ENCODE data around the gene RIMS4.

The RIMS4 gene

DNA sequence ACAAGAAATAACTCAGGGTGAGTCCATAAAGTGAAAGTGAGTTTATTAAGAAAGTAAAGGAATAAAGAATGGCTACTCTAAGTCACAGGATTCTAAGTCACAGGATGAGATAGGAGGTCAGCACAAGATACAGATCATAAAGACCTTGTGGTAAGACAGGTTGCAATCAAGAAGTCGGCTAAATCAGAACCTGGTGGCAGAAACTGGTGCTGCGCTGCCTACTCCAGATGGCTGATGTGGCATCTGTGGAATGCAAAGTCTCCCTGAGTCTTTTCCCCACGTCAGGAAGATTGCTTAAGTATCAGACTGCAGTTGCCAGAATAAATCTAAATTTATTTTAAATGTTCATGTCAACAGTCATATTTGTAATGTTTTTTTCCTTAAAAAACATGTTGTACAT is 75.4 kb downstream of the RIMS4 start:
- Mint-ChIP-seq H3K27ac (no peak overlapping the region), H3K9me3 (peaks cover 0 to 13% of the 10 kb centered on the region in 2 donors), H3K4me3 (no peak overlapping the region), H3K4me1 (peaks cover 45% of the 10 kb centered on the region), H3K27me3 (no peaks in the 10 kb centered on the region)
- ATAC-seq (no peak), DNase-seq (no peak)

DNA sequence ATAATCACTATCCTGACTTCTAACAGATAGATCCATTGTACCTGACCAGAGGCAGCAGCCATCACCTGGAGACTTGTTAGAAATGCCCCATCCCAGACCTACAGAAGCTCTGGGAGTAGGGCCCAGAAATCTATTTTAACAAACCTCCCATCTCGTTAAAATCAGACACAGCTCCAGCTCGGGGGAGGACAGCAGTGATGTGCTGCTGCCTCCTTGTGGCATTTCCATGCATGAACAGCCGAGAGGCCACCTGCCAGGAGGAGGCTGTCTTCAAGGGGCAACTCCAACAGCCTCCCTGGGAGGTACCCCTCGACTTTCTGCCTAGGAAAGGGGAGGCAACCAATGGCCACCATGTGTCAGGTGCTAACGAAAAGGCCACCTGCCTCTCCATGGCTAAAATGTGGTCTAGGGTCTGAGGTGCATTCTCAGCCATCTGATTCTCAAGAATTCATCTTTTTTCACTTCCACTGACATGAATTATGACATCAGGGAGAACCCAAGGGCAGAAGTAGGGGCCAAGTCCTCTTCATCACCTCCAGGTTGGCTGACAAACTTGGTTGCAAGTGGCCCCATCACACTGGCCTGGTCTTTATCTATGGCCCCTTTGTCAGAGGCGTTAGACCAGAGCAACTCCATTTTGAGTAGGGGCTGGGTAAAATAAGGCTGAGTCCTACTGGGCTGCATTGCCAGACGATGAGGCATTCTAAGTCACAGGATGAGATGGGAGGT is 76.8 kb downstream of the RIMS4 start:
- H3K27ac Mint-ChIP-seq: peak overlapping the region in 1 of 2 donors; percentile 39
- peak; percentile 75 for ATAC-seq
- H3K27me3 Mint-ChIP-seq: no peaks in the 10 kb centered on the region
- H3K9me3 Mint-ChIP-seq: peaks cover 0 to 13% of the 10 kb centered on the region in 2 donors
- H3K4me1 Mint-ChIP-seq: peaks cover 38% of the 10 kb centered on the region
- H3K4me3 Mint-ChIP-seq: peak overlapping the region in 1 of 2 donors; percentile 36
- DNase-seq: peak; percentile 62 to 71

DNA sequence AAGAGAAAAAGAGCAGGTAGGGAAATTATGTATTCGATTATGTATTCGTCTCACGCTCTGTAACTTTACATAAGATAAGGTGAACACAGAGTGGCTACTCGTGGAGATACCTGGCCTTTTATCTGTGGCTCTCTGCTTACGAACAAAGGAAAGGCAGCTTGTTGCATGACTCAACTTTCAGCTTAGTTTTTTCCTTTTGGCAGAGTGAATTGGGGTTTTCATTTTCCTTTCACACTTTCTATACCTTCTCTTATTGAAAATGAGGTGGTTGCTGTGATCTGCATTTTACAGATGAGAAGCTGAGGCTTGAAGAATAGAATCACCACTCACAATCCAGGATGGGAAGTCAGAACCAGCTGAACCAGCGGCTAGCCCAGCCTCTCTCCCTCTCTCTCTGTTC is 78.0 kb downstream of the RIMS4 start:
- peaks cover 37% of the 10 kb centered on the region for H3K4me1 Mint-ChIP-seq
- H3K27ac Mint-ChIP-seq: peak overlapping the region in 1 of 2 donors; percentile 30
- DNase-seq (no peak), ATAC-seq (peak; percentile 39)
- H3K9me3 Mint-ChIP-seq: peaks cover 0 to 13% of the 10 kb centered on the region in 2 donors
- peak overlapping the region; percentile 17 to 47 for H3K4me3 Mint-ChIP-seq
- H3K27me3 Mint-ChIP-seq: no peaks in the 10 kb centered on the region

DNA sequence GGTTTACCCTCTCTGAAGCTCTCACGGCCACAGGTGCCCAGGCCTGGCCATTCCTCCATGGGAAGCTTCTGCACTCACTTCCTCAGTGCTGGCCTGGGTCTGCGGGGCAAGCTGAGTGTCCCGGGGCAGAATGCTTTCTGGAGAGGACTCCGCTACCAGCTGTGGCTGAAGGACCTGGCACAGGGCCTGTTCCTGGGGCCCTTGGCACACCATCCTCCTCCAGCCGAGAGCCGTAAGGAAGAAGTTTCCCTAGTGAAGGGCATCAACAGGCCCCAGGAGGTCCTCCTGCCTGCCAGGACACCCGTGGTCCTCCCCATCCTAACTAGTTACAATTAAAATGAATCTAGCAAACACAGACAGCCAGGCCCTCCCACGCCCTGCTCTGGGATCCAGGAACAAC is 78.7 kb downstream of the RIMS4 start:
- H3K27me3 Mint-ChIP-seq: no peaks in the 10 kb centered on the region

DNA sequence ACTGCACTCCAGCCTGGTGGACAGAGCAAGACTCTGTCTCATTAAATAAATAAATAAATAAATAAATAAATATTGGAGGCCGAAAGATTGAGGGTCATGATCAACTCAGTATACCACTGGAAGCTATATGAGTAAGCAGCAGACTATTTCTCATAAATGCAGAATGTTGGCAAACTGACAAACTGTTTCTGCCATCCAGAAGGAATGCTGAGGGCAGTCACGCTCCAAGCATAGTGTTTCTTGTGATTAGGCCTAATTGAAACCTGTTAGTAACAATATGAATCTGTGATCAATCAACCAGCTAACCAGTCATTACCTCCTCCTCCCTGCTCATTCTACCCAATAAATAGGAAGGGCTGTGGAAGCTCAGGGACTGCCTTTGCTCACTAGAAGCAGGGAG is 79.9 kb downstream of the RIMS4 start:
- Mint-ChIP-seq H3K4me1 (peaks cover 23% of the 10 kb centered on the region), H3K27ac (no peak overlapping the region), H3K27me3 (no peaks in the 10 kb centered on the region), H3K4me3 (no peak overlapping the region), H3K9me3 (no peaks in the 10 kb centered on the region)
- ATAC-seq (no peak), DNase-seq (no peak)

More for the DNA sequence above, 78.7 kb downstream of the RIMS4 start:
- ATAC-seq (no peak), DNase-seq (no peak)
- Mint-ChIP-seq H3K27ac (no peak overlapping the region), H3K9me3 (peaks cover 0 to 8% of the 10 kb centered on the region in 2 donors), H3K4me3 (no peak overlapping the region), H3K4me1 (peaks cover 33% of the 10 kb centered on the region)

DNA sequence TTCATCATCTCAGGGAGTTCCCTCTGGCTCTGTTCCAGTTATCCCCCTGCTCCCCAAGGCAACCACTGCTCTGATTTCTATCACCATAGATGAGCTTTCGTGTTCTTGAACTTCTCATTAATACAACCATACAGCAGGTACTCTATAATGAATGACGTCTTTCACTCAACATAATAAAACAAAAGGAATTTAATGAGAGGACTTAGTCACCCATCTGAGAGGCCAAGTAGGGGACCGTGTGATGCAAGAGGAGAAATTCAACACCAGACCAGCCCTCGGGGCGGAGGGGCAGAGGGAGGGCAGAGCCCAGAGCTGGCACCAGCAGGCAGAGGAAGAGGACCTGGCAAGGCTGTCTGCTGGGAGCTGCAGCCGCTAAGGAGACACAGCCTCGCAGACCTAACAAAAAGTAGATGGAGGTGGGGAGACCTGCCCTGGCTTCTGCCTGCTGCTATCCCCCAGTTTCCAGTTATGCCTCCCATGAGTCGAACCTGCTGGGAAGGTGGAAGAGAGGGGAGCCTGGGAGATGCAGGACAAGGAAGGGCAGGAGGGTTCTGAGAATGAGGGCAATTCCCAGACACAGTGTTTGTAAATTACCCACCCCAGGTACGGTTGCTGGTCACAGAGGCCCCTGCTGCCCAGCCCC is 81.4 kb downstream of the RIMS4 start:
- ATAC-seq (no peak), DNase-seq (no peak)
- no peaks in the 10 kb centered on the region for H3K27me3 Mint-ChIP-seq
- H3K27ac Mint-ChIP-seq: no peak overlapping the region
- peaks cover 23% of the 10 kb centered on the region for H3K4me1 Mint-ChIP-seq
- no peak overlapping the region for H3K4me3 Mint-ChIP-seq
- H3K9me3 Mint-ChIP-seq: no peaks in the 10 kb centered on the region

DNA sequence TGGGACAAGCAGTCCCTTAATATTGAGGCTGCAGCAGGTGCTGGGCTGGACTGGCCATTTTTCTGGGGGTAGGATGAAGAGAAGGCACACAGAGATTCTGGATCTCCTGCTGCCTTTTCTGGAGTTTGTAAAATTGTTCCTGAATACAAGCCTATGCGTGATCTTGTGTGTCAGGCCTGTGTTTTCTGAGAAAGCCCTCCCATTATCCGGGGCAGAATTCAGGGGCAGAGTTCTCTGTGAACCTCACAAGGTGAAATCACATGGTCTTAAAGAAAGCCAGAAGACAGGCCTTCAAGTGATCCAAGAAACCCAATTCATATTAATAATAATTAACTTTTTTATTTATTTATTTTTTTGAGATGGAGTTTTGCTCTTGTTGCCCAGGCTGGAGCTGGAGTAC is 82.7 kb downstream of the RIMS4 start:
- Mint-ChIP-seq H3K27me3 (no peaks in the 10 kb centered on the region), H3K27ac (no peak overlapping the region), H3K4me3 (no peak overlapping the region), H3K4me1 (peaks cover 17% of the 10 kb centered on the region), H3K9me3 (no peaks in the 10 kb centered on the region)
- no peak for DNase-seq
- no peak for ATAC-seq

DNA sequence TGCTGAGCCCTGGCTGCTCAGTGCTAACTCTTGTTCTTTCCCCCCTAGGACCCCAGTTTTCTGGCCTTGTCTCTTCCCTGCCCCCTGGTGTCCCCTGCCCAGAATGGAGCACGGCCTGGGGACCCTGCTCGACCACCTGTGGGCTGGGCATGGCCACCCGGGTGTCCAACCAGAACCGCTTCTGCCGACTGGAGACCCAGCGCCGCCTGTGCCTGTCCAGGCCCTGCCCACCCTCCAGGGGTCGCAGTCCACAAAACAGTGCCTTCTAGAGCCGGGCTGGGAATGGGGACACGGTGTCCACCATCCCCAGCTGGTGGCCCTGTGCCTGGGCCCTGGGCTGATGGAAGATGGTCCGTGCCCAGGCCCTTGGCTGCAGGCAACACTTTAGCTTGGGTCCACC is 83.3 kb downstream of the RIMS4 start:
- H3K4me1 Mint-ChIP-seq: peaks cover 11% of the 10 kb centered on the region
- DNase-seq: no peak
- no peaks in the 10 kb centered on the region for H3K9me3 Mint-ChIP-seq
- no peak overlapping the region for H3K4me3 Mint-ChIP-seq
- no peak for ATAC-seq
- no peaks in the 10 kb centered on the region for H3K27me3 Mint-ChIP-seq
- no peak overlapping the region for H3K27ac Mint-ChIP-seq

DNA sequence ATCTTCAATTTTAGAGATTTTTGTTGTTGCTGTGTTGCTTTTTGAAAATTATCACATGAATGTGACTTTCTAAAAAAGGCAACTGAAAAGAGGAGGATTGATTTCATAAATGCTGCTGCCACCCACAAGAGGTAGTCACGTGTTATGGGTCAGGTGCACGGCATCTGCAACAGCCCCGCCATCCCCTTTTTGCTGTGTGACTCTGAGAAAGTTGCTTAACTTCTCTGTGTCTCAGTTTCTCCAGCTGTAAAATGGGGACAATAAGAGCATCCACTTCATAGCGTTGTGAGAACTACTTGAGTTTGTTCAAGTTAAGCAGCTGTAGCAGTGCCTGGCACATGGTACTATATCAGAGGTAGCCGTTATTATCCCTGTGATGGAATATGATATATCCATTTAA is 84.5 kb downstream of the RIMS4 start:
- H3K4me1 Mint-ChIP-seq: peaks cover 5% of the 10 kb centered on the region
- H3K27me3 Mint-ChIP-seq: no peaks in the 10 kb centered on the region
- DNase-seq (no peak), ATAC-seq (no peak)
- H3K4me3 Mint-ChIP-seq: no peak overlapping the region
- H3K27ac Mint-ChIP-seq: no peak overlapping the region
- no peaks in the 10 kb centered on the region for H3K9me3 Mint-ChIP-seq

DNA sequence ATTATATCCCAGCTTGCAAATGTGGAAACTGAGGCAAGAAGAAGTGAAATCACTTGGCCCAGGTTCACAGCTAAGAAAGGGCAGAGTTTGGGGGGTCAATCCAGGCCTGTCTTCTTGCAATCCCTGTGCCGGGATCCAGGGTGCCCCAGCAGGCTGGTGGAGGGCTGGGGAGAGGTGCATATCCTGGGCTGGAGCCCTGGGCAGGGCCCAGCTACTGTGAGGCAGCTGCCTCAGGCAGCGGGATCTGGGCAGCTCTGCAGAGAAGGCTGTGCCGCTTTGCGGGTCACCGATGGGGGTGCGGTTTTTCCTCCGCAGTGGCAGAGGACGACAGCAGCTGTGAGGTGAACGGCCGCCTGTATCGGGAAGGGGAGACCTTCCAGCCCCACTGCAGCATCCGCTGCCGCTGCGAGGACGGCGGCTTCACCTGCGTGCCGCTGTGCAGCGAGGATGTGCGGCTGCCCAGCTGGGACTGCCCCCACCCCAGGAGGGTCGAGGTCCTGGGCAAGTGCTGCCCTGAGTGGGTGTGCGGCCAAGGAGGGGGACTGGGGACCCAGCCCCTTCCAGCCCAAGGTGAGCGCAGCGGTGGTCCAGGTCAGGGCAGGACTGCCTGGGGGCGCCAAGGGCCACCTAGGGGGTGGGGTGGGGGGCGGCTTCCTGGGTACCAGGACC is 85.8 kb downstream of the RIMS4 start:
- Mint-ChIP-seq H3K4me1 (peaks cover 5% of the 10 kb centered on the region), H3K27me3 (no peaks in the 10 kb centered on the region), H3K9me3 (no peaks in the 10 kb centered on the region), H3K4me3 (no peak overlapping the region), H3K27ac (no peak overlapping the region)
- DNase-seq (no peak), ATAC-seq (no peak)

DNA sequence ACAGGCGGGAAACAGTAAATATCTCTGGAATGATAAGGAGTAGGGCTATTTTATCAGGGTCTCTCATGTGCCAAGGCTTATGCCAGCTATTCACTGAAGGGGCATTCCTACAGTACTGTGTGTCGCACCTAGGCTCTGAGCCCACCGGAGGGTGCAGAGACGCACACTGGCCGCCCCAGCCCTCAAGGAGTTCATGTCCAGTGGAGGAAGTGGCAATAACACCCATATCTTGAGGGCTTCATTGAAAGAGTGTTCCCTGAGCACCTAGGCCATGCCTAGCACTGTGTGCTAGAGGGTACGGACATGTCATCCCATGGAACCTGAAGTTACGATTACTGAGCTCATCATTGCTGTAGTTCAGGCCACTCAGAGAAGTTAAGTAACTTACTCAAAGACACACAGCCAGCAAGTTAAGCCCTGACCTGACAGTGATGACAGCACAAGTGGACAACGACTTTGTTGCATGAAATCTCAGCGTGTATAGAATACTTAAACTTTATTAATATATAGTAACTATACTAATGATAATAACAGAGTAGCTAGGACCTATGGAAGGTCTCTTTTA is 86.5 kb downstream of the RIMS4 start:
- Mint-ChIP-seq H3K4me1 (peaks cover 5% of the 10 kb centered on the region), H3K27me3 (no peaks in the 10 kb centered on the region), H3K9me3 (no peaks in the 10 kb centered on the region), H3K27ac (no peak overlapping the region), H3K4me3 (no peak overlapping the region)
- no peak for ATAC-seq
- DNase-seq: no peak

DNA sequence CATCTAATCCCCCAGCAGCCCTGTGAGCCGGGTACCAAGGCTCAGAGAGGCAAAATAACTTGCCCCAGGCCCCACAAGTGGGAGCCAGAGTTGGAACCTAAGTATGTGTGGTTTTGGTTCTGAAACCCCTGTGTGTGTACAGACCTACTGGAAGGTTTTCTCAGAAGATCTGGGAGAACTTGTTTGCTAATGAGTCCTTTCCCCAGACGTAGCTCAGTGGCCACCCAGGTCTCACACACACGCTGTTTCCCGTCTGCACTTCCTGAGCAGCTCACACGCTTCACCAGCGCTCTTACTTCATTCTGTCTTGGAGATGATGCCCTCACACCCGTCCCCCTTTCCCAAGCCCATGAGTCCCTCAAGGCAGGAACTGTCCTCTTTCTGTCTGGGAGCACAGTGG is 87.0 kb downstream of the RIMS4 start:
- H3K4me1 Mint-ChIP-seq: peaks cover 5% of the 10 kb centered on the region

DNA sequence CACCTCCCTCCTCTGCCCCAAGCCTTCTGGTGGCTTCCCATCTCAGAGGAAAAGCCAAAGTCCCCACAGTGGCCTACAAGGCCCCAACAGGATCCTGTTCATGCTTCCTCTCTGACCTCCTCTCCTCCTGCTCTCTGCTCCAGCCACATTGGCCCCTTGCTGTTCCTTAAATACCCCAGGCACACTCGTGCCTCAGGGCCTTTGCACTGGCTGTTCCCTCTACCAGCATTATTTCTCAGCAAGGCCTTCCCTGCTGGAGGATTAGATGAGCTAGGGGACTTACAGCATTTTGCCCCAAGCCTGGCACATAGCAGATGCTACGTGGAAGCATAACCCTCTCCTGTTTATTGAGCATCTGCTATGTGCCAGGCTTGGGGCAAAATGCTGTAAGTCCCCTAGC is 87.4 kb downstream of the RIMS4 start:
- no peaks in the 10 kb centered on the region for H3K27me3 Mint-ChIP-seq
- peak overlapping the region in 1 of 2 donors; percentile 70 for H3K27ac Mint-ChIP-seq
- ATAC-seq (no peak), DNase-seq (no peak)
- peaks cover 5% of the 10 kb centered on the region for H3K4me1 Mint-ChIP-seq
- H3K4me3 Mint-ChIP-seq: no peak overlapping the region
- H3K9me3 Mint-ChIP-seq: no peaks in the 10 kb centered on the region

More for the DNA sequence above, 87.0 kb downstream of the RIMS4 start:
- DNase-seq (no peak), ATAC-seq (no peak)
- no peak overlapping the region for H3K4me3 Mint-ChIP-seq
- H3K27me3 Mint-ChIP-seq: no peaks in the 10 kb centered on the region
- H3K27ac Mint-ChIP-seq: no peak overlapping the region
- H3K9me3 Mint-ChIP-seq: no peaks in the 10 kb centered on the region

DNA sequence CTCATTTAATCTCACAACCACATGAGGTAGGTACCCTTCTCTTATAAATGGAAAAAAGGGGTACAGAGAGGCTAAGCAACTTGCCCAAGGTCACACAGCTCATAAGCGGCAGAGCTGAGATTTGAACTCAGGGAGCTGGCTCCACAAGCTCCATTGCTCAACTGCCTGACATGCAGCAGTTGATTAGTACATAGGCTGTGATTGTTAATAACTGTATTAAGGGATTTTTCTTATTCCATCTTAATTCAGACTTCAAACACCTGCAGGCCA is 88.6 kb downstream of the RIMS4 start:
- Mint-ChIP-seq H3K4me3 (no peak overlapping the region), H3K9me3 (no peaks in the 10 kb centered on the region), H3K27me3 (no peaks in the 10 kb centered on the region), H3K4me1 (peaks cover 5% of the 10 kb centered on the region), H3K27ac (no peak overlapping the region)
- ATAC-seq (no peak), DNase-seq (no peak)

DNA sequence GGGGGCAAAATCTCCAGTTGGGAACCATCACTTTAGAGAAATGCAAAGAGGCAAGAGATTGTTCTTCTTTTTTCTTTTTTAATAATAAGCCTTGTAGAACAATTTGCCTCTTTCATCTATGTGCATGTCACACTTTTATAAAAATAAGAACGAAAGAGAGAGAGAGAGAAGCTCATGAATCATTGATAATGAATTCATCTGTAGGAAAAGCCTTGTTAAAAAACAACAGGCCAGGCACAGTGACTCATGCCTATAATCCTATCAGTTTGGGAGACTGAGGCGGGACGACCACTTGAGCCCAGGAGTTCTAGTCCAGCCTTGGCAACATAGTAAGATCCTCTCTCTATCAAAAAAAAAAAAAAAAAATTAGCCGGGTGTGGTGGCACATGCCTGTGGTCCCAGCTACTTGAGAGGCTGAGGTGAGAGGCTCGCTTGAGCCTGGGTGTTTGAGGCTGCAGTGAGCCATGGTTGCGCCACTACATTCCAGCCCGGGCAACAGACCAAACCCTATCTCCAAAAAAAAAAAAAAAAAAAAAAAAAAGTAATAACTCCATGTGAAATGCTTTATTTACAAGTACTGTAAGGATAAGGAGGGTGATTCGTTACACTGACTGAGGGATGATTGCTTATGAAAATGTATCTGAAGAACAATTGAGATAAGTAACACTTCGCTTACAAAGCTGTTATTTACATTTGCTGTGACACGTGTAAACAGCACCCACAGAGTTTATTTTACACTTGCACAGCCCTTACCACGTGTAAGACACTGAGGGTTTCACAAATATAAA is 89.2 kb downstream of the RIMS4 start:
- Mint-ChIP-seq H3K27me3 (no peaks in the 10 kb centered on the region), H3K9me3 (no peaks in the 10 kb centered on the region), H3K4me1 (peaks cover 5% of the 10 kb centered on the region), H3K4me3 (no peak overlapping the region), H3K27ac (no peak overlapping the region)
- no peak for DNase-seq
- ATAC-seq: no peak

Data from stimulated activated naive CD8-positive, alpha-beta T cell treated with anti-CD3 and anti-CD28 coated beads, Interleukin-15, amount 100 ng/mL, for 72 hours (primary cell).